HepG2 (cell line): ENCODE data around the gene SCYL1. TPM values are rescaled to one million over a fixed set of nuclear protein-coding genes. Genes with fewer than 3 reads are reported as not detected.

Experiments used
- ATF7-NPFF ChIP-seq: sonication (generic); formaldehyde crosslinking; IDR thresholded peaks from 2 replicates; pipeline ENCODE4 v1.8.1; 2023; ENCODE audit warnings: mild to moderate bottlenecking, low read depth, missing genetic modification reagents, moderate library complexity
- BCL6 ChIP-seq: IDR thresholded peaks from 2 replicates; pipeline ENCODE4 v1.6.1; 2016; ENCODE audit warnings: missing genetic modification reagents, missing compliant biosample characterization
- FOXP4 ChIP-seq: sonication (generic); formaldehyde crosslinking; IDR thresholded peaks from 2 replicates; pipeline ENCODE4 v1.4.0; 2020; ENCODE audit warnings: missing genetic modification reagents
- HMGXB4 ChIP-seq, 2 experiments: sonication (generic) in 1 of 2; formaldehyde crosslinking in 1 of 2; IDR thresholded peaks; 2 replicates each; pipeline versions ENCODE4 v1.4.0 to v1.6.1; 2018 to 2020; ENCODE audit warnings: missing genetic modification reagents in 2 of 2, borderline replicate concordance in 1 of 2, low read depth in 1 of 2, mild to moderate bottlenecking in 1 of 2, missing biosample characterization in 1 of 2
- IKZF5 ChIP-seq: IDR thresholded peaks from 2 replicates; pipeline ENCODE4 v1.6.1; 2018; ENCODE audit warnings: missing genetic modification reagents, mild to moderate bottlenecking, missing compliant biosample characterization
- MTA1 ChIP-seq: sonication (generic); formaldehyde crosslinking; IDR thresholded peaks from 2 replicates; pipeline ENCODE4 v1.4.0; 2020; ENCODE audit warnings: missing genetic modification reagents, mild to moderate bottlenecking, borderline replicate concordance
- RBFOX2 ChIP-seq: fragments of 200-400 bp; formaldehyde crosslinking; IDR thresholded peaks from 2 replicates; pipeline ENCODE4 v1.6.1; 2017; ENCODE audit warnings: low read depth, mild to moderate bottlenecking, low read length
- SOX5 ChIP-seq: IDR thresholded peaks from 2 replicates; pipeline ENCODE4 v1.6.1; 2016; ENCODE audit warnings: borderline replicate concordance
- TBX2 ChIP-seq: sonication (generic); formaldehyde crosslinking; IDR thresholded peaks from 2 replicates; pipeline ENCODE4 v1.5.0; 2020; ENCODE audit warnings: missing genetic modification reagents, mild to moderate bottlenecking, borderline replicate concordance
- USF2 ChIP-seq, 2 experiments: sonication (generic) in 1 of 2; formaldehyde crosslinking in 1 of 2; IDR thresholded peaks; 2 replicates each; pipeline versions ENCODE4 v1.5.1 to v1.6.1; 2011 to 2020; ENCODE audit warnings: borderline replicate concordance in 1 of 2, low read depth in 1 of 2, low read length in 1 of 2, mild to moderate bottlenecking in 1 of 2, missing genetic modification reagents in 1 of 2, moderate library complexity in 1 of 2
- ZNF10 ChIP-seq: sonication (generic); formaldehyde crosslinking; IDR thresholded peaks from 2 replicates; pipeline ENCODE4 v1.4.0; 2020; ENCODE audit warnings: mild to moderate bottlenecking, low read depth, missing genetic modification reagents, borderline replicate concordance
- ZNF230 ChIP-seq: sonication (generic); formaldehyde crosslinking; IDR thresholded peaks from 2 replicates; pipeline ENCODE4 v1.4.0; 2020; ENCODE audit warnings: mild to moderate bottlenecking, missing genetic modification reagents
- ZNF574 ChIP-seq: sonication (generic); formaldehyde crosslinking; IDR thresholded peaks from 2 replicates; pipeline ENCODE4 v1.4.0; 2020; ENCODE audit warnings: missing genetic modification reagents
- ZNF839 ChIP-seq: sonication (generic); formaldehyde crosslinking; IDR thresholded peaks from 2 replicates; pipeline ENCODE4 v1.4.0; 2020; ENCODE audit warnings: missing genetic modification reagents, mild to moderate bottlenecking, borderline replicate concordance
- polyA plus RNA-seq, 8 experiments: library from polyadenylated mRNA; depleted of rRNA in 3 of 8; stranded (reverse) in 7 of 8; unstranded in 1 of 8; fragments of >200 nt; fragmentation: Illumina TruSeq in 4 of 8; extraction: Trizol in 4 of 8; gene quantifications; 2 replicates each; pipeline versions ENCODE4 v1.2.1 to v1.2.3, GENCODE V29; 2011 to 2016; ENCODE audit warnings: low read depth in 4 of 8, missing spikeins in 1 of 8, mixed read lengths in 1 of 8; ENCODE audit not compliant: insufficient read depth in 1 of 8
- total RNA-seq, 5 experiments: library from RNA; depleted of rRNA; stranded (reverse); fragments of >200 nt; fragmentation: Illumina TruSeq; extraction: Trizol; gene quantifications; 2 replicates each; pipeline ENCODE4 v1.2.3, GENCODE V29; 2016; ENCODE audit warnings: low read depth in 1 of 5
- TF ChIP-seq, protein P1 (sequence below): sonication (generic); formaldehyde crosslinking; IDR thresholded peaks from 2 replicates; pipeline ENCODE4 v1.4.0; 2020; ENCODE audit warnings: missing genetic modification reagents

SCYL1 gene
- total and polyA plus RNA-seq, 2 of the 13 experiments (the other 11 are each of a cell fraction or from before 2014, with no cell fraction given) = 65.9 to 103 TPM

DNA sequence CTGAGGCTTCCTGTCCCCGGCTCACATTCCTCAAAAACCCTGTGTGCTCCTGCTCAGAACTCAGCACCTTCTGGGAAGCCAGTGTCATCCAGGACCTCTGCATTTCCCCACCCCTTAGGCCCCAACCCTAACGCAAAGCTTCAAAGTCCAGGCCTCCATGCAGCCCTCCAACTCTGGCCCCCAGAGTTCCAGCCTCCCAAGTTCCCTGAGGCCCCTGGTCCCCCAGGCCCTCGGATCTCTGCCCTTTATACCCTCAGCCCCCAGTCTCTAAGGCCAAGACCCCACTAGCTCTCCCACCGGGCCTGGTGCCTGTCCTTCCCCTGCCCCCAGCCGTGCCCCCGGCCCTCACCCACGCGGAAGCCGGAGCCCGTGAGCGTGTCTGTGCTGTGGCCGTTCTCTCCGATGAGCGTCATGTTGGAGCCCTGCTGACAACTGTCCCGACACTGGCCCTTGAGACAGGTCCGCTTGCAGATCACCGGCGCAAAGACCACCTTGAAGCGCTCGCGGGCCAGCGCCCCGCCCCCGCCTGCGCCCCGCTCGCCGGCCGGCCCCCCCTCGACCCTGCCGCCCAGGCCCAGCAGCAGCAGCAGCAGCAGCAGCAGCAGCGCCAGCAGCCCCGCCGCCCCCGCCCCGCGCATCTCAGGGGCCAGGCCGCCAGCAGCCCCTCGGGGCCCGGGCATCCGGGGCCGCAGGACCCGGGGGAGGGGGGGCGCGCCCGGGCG is 32.6 kb downstream of the SCYL1 start (continued):
- TF ChIP-seq ZNF574 (CRISPR knock-in tag) (peak; percentile 45), IKZF5 (CRISPR knock-in tag) (0 out of 2 replicates have a peak, but pooled peaks have one; percentile 29), FOXP4 (0 out of 2 replicates have a peak, but pooled peaks have one; percentile 19), TBX2 (CRISPR knock-in tag) (peak; percentile 67; the same call in 1 of the 2 replicates), BCL6 (CRISPR knock-in tag) (0 out of 2 replicates have a peak, but pooled peaks have one; percentile 22), ZNF10 (no peak), MTA1 (peak; percentile 29; the same call in 1 of the 2 replicates), HMGXB4 (CRISPR knock-in tag; IDR thresholded peaks at IDR 0.05; ENCODE audit: borderline replicate concordance in 1 of 2, low read depth in 1 of 2) (peak in 1 of 2 experiments; percentile 51; a peak in 2 of 4 replicates), ATF7-NPFF (no peak), RBFOX2 (peak; percentile 35; the same call in 1 of the 2 replicates), USF2 (IDR thresholded peaks at IDR 0.05; ENCODE audit: low read depth, low read length) (no peak), USF2 (CRISPR knock-in tag; IDR thresholded peaks at IDR 0.05; ENCODE audit: borderline replicate concordance) (no peak), SOX5 (CRISPR knock-in tag) (peak; percentile 23; the same call in 1 of the 2 replicates), ZNF839 (peak; percentile 78; the same call in 1 of the 2 replicates), ZNF230 (CRISPR knock-in tag) (peak; percentile 31; the same call in 1 of the 2 replicates)
- TF ChIP-seq, protein P1, sequence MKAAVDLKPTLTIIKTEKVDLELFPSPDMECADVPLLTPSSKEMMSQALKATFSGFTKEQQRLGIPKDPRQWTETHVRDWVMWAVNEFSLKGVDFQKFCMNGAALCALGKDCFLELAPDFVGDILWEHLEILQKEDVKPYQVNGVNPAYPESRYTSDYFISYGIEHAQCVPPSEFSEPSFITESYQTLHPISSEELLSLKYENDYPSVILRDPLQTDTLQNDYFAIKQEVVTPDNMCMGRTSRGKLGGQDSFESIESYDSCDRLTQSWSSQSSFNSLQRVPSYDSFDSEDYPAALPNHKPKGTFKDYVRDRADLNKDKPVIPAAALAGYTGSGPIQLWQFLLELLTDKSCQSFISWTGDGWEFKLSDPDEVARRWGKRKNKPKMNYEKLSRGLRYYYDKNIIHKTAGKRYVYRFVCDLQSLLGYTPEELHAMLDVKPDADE = no peak
